Neural cell (in vitro differentiated cells): ENCODE data around the gene HYAL1.

Source experiments
- POLR2AphosphoS5 ChIP-seq: IDR thresholded peaks from 2 replicates; pipeline ENCODE4 v1.6.1; 2012
- TAF1 ChIP-seq: IDR thresholded peaks from 2 replicates; pipeline ENCODE4 v1.6.1; 2012; ENCODE audit warnings: low read depth
- TF ChIP-seq, protein P1 (sequence below): fragments of 450-650 bp; IDR thresholded peaks from 2 replicates; pipeline ENCODE4 v1.5.1; 2014; ENCODE audit warnings: antibody characterized with exemption, mild to moderate bottlenecking, moderate library complexity; ENCODE audit not compliant: poor library complexity, severe bottlenecking

DNA sequence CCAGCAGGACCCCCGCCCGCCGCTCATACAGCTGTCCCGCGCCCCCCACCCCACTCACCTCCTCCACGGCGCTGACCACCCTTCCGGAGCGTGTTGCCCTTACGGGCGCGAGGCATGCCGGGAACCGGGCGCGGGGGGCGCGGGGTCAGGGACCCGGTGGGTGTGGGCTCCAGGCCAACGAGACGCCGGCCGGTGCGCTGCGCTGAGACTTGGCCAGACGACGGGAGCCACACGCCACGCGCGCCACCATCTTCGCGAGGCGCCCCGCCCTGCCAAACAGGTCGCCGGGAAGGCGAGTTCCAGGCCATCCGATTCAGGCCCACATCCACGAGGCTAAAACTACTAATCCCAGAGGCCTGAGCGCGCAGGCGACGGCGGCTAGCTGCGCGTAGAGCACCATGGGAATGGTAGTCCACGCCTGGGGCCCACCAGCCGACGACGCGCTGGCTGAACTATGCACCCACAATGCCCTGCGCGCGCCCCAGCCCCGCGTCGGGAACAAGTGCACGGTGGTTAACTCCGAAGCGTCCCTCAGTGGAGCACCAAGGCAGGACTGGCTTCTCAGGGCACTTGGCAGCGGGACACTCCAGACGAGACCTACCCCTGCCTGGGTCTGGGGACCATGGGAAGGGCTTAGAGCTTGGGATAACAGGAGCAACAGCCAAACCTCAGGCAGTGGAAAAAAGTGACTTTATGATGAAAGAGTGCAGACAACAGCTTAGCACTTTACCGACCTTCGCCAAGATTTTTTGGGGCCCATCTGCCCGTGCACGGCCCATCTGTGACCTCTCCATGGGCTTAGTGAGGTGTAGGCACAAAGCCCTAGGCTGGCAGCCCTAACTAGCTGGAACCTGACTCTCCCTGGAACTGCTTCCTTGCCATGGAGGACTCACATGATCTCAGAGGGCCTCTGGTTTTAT is 11.0 kb downstream of the HYAL1 start, which contains the start of gene IFRD2:
- TF ChIP-seq POLR2AphosphoS5 (no peak), TAF1 (peak; percentile 25)
- TF ChIP-seq, protein P1, sequence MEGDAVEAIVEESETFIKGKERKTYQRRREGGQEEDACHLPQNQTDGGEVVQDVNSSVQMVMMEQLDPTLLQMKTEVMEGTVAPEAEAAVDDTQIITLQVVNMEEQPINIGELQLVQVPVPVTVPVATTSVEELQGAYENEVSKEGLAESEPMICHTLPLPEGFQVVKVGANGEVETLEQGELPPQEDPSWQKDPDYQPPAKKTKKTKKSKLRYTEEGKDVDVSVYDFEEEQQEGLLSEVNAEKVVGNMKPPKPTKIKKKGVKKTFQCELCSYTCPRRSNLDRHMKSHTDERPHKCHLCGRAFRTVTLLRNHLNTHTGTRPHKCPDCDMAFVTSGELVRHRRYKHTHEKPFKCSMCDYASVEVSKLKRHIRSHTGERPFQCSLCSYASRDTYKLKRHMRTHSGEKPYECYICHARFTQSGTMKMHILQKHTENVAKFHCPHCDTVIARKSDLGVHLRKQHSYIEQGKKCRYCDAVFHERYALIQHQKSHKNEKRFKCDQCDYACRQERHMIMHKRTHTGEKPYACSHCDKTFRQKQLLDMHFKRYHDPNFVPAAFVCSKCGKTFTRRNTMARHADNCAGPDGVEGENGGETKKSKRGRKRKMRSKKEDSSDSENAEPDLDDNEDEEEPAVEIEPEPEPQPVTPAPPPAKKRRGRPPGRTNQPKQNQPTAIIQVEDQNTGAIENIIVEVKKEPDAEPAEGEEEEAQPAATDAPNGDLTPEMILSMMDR = peak; percentile 52
